Colonic mucosa (tissue), 4 donors: ENCODE results near the gene CMTM5. TPM values are rescaled to one million over a fixed set of nuclear protein-coding genes. Genes with fewer than 3 reads are reported as not detected.
"Not testable (repeated sequence)": the region's sequence is repeated elsewhere in the genome, so short reads cannot be mapped to it uniquely, and the experiment has no call there.

Experiments used
- DNase-seq: peaks from one replicate; pipeline ENCODE4 v3.0.0-alpha.2; 2020
- H3K27ac ChIP-seq: fragments of 200-600 bp; one replicate; pipeline ENCODE4 v1.8.0; 2021
- H3K27me3 ChIP-seq: fragments of 200-600 bp; one replicate; pipeline ENCODE4 v1.8.0; 2021
- H3K36me3 ChIP-seq: fragments of 200-600 bp; one replicate; pipeline ENCODE4 v1.8.0; 2021
- H3K4me1 ChIP-seq: fragments of 200-600 bp; one replicate; pipeline ENCODE4 v1.8.0; 2021; ENCODE audit warnings: mild to moderate bottlenecking
- H3K4me3 ChIP-seq: fragments of 200-600 bp; one replicate; pipeline ENCODE4 v1.8.0; 2021
- H3K9ac ChIP-seq, 2 donors: one replicate each; pipeline ENCODE4 v1.7.0; 2013; ENCODE audit warnings: control low read depth in 2 of 2, low read depth in 2 of 2, low read length in 2 of 2
- H3K9me3 ChIP-seq: fragments of 200-600 bp; one replicate; pipeline ENCODE4 v1.8.0; 2021
- intact Hi-C: fragments of 100-400 bp; cut with DNase I; formaldehyde crosslinking; loops from one replicate; pipeline ENCODE4 v1.14.1; 2022
- total RNA-seq, 2 donors: library from RNA; stranded (reverse); fragmentation: NEBNext Ultra II Directional in 1 of 2; extraction: Animal tissue kit (Norgen Biotek cat#: 25700) in 1 of 2; gene quantifications; one replicate each; pipeline ENCODE4 v1.2.1, GENCODE V29; 2021
- TF ChIP-seq, protein P1 (sequence below): fragments of 200-600 bp; IDR thresholded peaks from one replicate; pipeline ENCODE4 v1.8.0; 2022; ENCODE audit warnings: antibody characterized with exemption, mild to moderate bottlenecking
- donor health status: healthy.
- donor health status: DM: no; HTN: no; CAD: no.
- donor health status: DM: no; HTN: no; CAD: no.

The CMTM5 gene
- total RNA-seq, 2 donors from 2014 or later = 0.40 to 0.66 TPM

DNA sequence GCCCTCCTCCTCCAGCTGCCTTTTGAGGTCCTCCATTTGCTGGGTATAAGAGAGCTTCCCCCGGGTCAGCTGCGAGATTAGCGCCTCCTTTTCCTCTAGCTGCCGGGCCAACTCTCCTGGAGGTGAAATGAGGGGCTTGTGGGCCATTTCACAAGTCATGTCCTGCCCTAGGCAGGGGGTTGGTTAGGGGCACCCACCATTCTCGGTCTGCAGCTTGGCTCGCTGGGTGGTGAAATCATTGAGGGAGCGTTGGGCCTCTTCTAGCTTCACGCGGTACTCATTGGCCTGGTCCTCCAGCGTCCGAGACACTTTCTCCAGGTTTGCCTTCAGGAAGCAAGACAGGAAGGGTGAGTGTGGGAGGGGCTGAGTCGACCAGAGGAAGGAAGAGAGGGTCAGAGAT lies 12.6 kb downstream of the CMTM5 start:
- no peaks in the 10 kb centered on the region for H3K36me3 ChIP-seq
- TF ChIP-seq, protein P1, sequence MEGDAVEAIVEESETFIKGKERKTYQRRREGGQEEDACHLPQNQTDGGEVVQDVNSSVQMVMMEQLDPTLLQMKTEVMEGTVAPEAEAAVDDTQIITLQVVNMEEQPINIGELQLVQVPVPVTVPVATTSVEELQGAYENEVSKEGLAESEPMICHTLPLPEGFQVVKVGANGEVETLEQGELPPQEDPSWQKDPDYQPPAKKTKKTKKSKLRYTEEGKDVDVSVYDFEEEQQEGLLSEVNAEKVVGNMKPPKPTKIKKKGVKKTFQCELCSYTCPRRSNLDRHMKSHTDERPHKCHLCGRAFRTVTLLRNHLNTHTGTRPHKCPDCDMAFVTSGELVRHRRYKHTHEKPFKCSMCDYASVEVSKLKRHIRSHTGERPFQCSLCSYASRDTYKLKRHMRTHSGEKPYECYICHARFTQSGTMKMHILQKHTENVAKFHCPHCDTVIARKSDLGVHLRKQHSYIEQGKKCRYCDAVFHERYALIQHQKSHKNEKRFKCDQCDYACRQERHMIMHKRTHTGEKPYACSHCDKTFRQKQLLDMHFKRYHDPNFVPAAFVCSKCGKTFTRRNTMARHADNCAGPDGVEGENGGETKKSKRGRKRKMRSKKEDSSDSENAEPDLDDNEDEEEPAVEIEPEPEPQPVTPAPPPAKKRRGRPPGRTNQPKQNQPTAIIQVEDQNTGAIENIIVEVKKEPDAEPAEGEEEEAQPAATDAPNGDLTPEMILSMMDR = no peak
- no peaks in the 10 kb centered on the region for H3K27me3 ChIP-seq
- H3K9me3 ChIP-seq = no peaks in the 10 kb centered on the region
- intact Hi-C loops = no loop called here
- no peak overlapping the region for H3K27ac ChIP-seq
- no peak overlapping the region for H3K9ac ChIP-seq
- H3K4me1 ChIP-seq = no peaks in the 10 kb centered on the region
- no peak overlapping the region for H3K4me3 ChIP-seq
- no peak for DNase-seq

DNA sequence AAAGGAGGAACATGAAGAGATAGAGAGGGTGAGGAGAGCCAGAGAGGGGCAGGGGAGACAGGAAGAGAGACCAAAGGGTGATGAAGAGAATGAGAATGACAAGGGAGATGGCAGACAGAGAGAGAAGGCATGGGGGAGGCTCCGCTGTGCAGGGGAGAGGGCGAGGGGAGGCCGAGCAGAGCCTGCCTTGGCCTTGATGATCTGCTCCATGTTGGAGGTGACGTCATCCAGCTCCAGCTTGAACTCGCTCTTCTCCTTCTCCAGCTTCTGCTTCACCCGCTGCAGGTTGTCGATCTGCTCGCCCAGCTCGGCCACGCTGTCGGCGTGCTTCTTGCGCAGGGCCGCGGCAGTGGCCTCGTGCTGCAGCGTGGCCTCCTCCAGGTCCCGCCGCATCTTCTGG lies 13.0 kb downstream of the CMTM5 start:
- H3K9me3 ChIP-seq, H3K36me3 ChIP-seq, H3K9ac ChIP-seq, intact Hi-C loops, H3K27ac ChIP-seq, DNase-seq, H3K27me3 ChIP-seq, H3K4me1 ChIP-seq, H3K4me3 ChIP-seq: not testable (repeated sequence)

DNA sequence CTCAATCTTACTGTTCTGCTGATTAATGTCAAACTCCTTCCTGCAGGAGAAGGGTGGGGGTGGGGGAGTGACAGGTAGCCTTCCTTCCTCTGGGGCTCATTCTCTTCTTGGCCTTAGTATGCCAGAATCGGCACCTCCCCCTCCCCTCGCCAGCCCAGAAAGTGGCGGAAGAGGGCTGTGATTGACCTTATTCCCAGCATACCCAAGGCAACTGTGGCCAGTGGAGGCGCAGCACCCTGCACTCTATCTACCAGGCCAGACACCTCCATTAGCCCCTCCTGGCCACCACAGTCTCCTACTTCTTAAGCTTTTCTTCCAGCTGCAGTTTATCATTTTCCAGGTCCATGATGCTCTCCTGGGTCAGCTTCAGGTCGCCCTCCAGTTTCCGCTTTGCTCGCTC lies 15.8 kb downstream of the CMTM5 start:
- intact Hi-C loops = no loop called here
- no peak for DNase-seq
- H3K27ac ChIP-seq = no peak overlapping the region
- no peaks in the 10 kb centered on the region for H3K36me3 ChIP-seq
- no peak overlapping the region for H3K4me3 ChIP-seq
- TF ChIP-seq, protein P1 = no peak
- H3K4me1 ChIP-seq = no peaks in the 10 kb centered on the region
- H3K27me3 ChIP-seq = no peaks in the 10 kb centered on the region
- no peak overlapping the region for H3K9ac ChIP-seq
- H3K9me3 ChIP-seq = no peaks in the 10 kb centered on the region

DNA sequence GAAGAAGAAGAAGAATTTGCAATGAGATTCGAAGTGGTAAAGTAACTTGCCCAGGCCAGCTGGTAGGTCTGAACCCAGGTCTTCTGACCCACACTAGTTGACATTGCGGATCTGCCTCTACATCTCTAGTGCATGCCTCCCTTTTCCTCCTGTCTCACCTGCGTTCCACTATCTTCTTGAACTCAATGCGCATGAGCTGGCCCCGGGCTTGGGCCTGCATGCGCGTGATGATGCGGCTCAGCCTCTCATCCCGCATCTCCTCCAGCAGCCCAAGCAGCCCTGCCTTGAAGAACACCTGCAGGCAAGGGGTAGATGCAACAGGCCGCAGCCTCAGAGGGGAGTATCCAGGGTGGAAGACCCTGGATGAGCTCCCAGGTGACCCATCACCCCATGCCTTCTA lies 19.3 kb downstream of the CMTM5 start:
- Histone ChIP-seq H3K4me1 (no peaks in the 10 kb centered on the region), H3K27me3 (no peaks in the 10 kb centered on the region), H3K36me3 (no peaks in the 10 kb centered on the region), H3K9ac (no peak overlapping the region), H3K27ac (no peak overlapping the region), H3K9me3 (no peaks in the 10 kb centered on the region), H3K4me3 (no peak overlapping the region)
- intact Hi-C loops = no loop called here
- TF ChIP-seq, protein P1 = no peak
- DNase-seq = no peak

- intact Hi-C loops = no loop called here
- H3K4me1 ChIP-seq = no peaks in the 10 kb centered on the region
- no peak overlapping the region for H3K4me3 ChIP-seq
- no peaks in the 10 kb centered on the region for H3K27me3 ChIP-seq
- no peaks in the 10 kb centered on the region for H3K36me3 ChIP-seq
- no peak overlapping the region for H3K27ac ChIP-seq
- H3K9me3 ChIP-seq = no peaks in the 10 kb centered on the region
- no peak for DNase-seq
- TF ChIP-seq, protein P1 = no peak
- no peak overlapping the region for H3K9ac ChIP-seq
Observed at GRCh38 chr14:23396781-23397407, 20.0 kb downstream of the CMTM5 start.

DNA sequence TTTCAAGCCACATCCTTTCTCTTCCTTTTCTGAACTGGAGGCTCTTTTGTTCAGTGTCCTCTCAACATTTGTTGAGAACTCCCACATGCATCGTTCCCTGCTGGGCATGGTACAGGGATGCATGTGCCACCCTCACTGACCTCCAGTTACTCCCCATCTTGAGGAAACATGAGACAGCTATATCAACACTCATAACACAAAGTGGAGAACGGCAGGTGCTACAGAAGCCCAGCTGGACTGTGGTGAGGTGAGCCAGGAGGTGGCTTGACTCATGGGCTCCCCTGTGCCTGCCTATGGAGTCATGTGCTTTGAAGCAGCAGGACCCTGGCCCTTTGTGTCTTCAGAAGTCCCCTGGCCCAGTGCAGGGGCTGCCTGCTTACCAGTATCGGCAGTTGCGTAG lies 21.5 kb downstream of the CMTM5 start:
- intact Hi-C loops = no loop called here
- Histone ChIP-seq H3K4me3 (no peak overlapping the region), H3K9ac (no peak overlapping the region), H3K27me3 (no peaks in the 10 kb centered on the region), H3K36me3 (no peaks in the 10 kb centered on the region), H3K9me3 (no peaks in the 10 kb centered on the region), H3K27ac (no peak overlapping the region), H3K4me1 (no peaks in the 10 kb centered on the region)
- no peak for DNase-seq
- TF ChIP-seq, protein P1 = no peak
